Daoy (cell line): ENCODE measurements around the gene APBA2. TPM values are rescaled to one million over a fixed set of nuclear protein-coding genes. Genes with fewer than 3 reads are reported as not detected.
"Not testable (repeated sequence)": the region's sequence is repeated elsewhere in the genome, so short reads cannot be mapped to it uniquely, and the experiment has no call there.

Experiments
- DNase-seq: peaks from one replicate; pipeline ENCODE4 v3.0.0-alpha.2; 2015; ENCODE audit warnings: low read depth
- total RNA-seq: library from RNA; depleted of rRNA; stranded (reverse); fragments of >200 nt; shearing (Covaris generic); gene quantifications from 2 replicates; pipeline ENCODE4 v1.2.3, GENCODE V29; 2014

APBA2 gene
- total RNA-seq, 1 experiment from 2014 or later: 21.5 TPM

- DNase-seq: no peak
Observed at GRCh38 chr15:28997791-28998190, 112.0 kb downstream of the APBA2 start.

GRCh38 chr15:28998511-28998910 is 112.7 kb downstream of the APBA2 start:
- no peak for DNase-seq

GRCh38 chr15:29003191-29003839 is 117.5 kb downstream of the APBA2 start:
- DNase-seq: no peak

GRCh38 chr15:29003840-29004233 is 118.1 kb downstream of the APBA2 start:
- DNase-seq: no peak

- DNase-seq: no peak
Observed at GRCh38 chr15:29005931-29006330, 120.2 kb downstream of the APBA2 start.

- no peak for DNase-seq
Observed at GRCh38 chr15:29008846-29009245, 123.1 kb downstream of the APBA2 start.

- DNase-seq: no peak
Observed at GRCh38 chr15:29012097-29012496, 126.3 kb downstream of the APBA2 start.

GRCh38 chr15:29014493-29014892 is 128.7 kb downstream of the APBA2 start:
- no peak for DNase-seq

- no peak for DNase-seq
Observed at GRCh38 chr15:29016518-29016917, 130.7 kb downstream of the APBA2 start.

GRCh38 chr15:29018120-29018805 is 132.5 kb downstream of the APBA2 start:
- DNase-seq: no peak

GRCh38 chr15:29018995-29019976 is 133.5 kb downstream of the APBA2 start:
- DNase-seq: no peak

GRCh38 chr15:29021857-29022256 is 136.1 kb downstream of the APBA2 start:
- DNase-seq: no peak

GRCh38 chr15:29024662-29025061 is 138.9 kb downstream of the APBA2 start:
- DNase-seq: no peak

GRCh38 chr15:29025411-29025810 is 139.6 kb downstream of the APBA2 start:
- not testable (repeated sequence) for DNase-seq

- not testable (repeated sequence) for DNase-seq
Observed at GRCh38 chr15:29028158-29028557, 142.4 kb downstream of the APBA2 start.

- no peak for DNase-seq
Observed at GRCh38 chr15:29029651-29030195, 143.9 kb downstream of the APBA2 start.

GRCh38 chr15:29031502-29032228 is 145.9 kb downstream of the APBA2 start:
- no peak for DNase-seq

GRCh38 chr15:29032229-29032625 is 146.5 kb downstream of the APBA2 start:
- no peak for DNase-seq

- DNase-seq: no peak
Observed at GRCh38 chr15:29032751-29033150, 147.0 kb downstream of the APBA2 start.

GRCh38 chr15:29034151-29034550 is 148.4 kb downstream of the APBA2 start:
- DNase-seq: no peak

- no peak for DNase-seq
Observed at GRCh38 chr15:29034593-29035335, 149.0 kb downstream of the APBA2 start.
